Sigmoid colon (tissue), 4 donors: Measurements from ENCODE around the gene NDUFA6.

ENCODE experiments used
- EP300 ChIP-seq, 4 donors: sonication (generic); formaldehyde crosslinking; IDR thresholded peaks; one replicate each; pipeline ENCODE4 v1.6.1; 2017; ENCODE audit warnings: antibody characterized with exemption in 4 of 4
- POLR2A ChIP-seq, 2 donors: fragments of 450-650 bp; IDR thresholded peaks; one replicate each; pipeline ENCODE4 v1.6.1; 2016; ENCODE audit warnings: antibody characterized with exemption in 2 of 2, mild to moderate bottlenecking in 2 of 2, moderate library complexity in 2 of 2
- POLR2AphosphoS5 ChIP-seq, 4 donors: sonication (generic); formaldehyde crosslinking; IDR thresholded peaks; one replicate each; pipeline ENCODE4 v1.6.1; 2017; ENCODE audit warnings: antibody characterized with exemption in 4 of 4
- TF ChIP-seq, protein P1 (sequence below), 4 experiments: fragments of 450-650 bp in 3 of 4; fragments of 200-600 bp in 1 of 4; IDR thresholded peaks; one replicate each; pipeline ENCODE4 v1.5.1; 2016 to 2019; ENCODE audit warnings: antibody characterized with exemption in 4 of 4, mild to moderate bottlenecking in 3 of 4, moderate library complexity in 2 of 4

DNA sequence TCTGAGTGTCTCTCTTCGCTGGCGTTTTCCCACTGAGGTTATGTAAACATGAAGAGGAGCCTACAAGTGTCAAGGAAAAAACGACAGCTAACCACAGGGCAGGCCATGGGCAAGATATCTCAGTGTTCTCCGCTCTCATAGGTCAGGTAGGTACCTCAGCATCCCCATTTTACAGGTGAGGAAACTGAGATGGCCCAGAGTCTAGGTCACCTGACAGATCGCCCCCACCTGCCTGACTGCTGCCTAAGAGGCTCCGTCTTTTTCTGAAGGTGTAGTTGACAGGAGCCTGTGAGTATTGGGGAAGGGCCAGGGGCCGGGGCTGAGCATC is 847 bp upstream of the NDUFA6 start:
- TF ChIP-seq, protein P1, sequence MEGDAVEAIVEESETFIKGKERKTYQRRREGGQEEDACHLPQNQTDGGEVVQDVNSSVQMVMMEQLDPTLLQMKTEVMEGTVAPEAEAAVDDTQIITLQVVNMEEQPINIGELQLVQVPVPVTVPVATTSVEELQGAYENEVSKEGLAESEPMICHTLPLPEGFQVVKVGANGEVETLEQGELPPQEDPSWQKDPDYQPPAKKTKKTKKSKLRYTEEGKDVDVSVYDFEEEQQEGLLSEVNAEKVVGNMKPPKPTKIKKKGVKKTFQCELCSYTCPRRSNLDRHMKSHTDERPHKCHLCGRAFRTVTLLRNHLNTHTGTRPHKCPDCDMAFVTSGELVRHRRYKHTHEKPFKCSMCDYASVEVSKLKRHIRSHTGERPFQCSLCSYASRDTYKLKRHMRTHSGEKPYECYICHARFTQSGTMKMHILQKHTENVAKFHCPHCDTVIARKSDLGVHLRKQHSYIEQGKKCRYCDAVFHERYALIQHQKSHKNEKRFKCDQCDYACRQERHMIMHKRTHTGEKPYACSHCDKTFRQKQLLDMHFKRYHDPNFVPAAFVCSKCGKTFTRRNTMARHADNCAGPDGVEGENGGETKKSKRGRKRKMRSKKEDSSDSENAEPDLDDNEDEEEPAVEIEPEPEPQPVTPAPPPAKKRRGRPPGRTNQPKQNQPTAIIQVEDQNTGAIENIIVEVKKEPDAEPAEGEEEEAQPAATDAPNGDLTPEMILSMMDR (IDR thresholded peaks at IDR 0.05): no peak
- TF ChIP-seq POLR2A (IDR thresholded peaks at IDR 0.05): no peak
- no peak for TF ChIP-seq POLR2AphosphoS5 (IDR thresholded peaks at IDR 0.05)
- TF ChIP-seq EP300 (IDR thresholded peaks at IDR 0.05): no peak
